Muscle layer of duodenum (tissue), 2 donors: ENCODE measurements around the gene ZFAND3.

ENCODE experiments used
- H3K27ac ChIP-seq: one replicate; pipeline ENCODE4 v1.7.0; 2013; ENCODE audit warnings: mild to moderate bottlenecking, low read length
- H3K27me3 ChIP-seq: one replicate; pipeline ENCODE4 v1.7.0; 2013; ENCODE audit warnings: low read depth, mild to moderate bottlenecking, control low read depth, low read length
- H3K36me3 ChIP-seq, 2 donors: one replicate each; pipeline ENCODE4 v1.7.0; 2013; ENCODE audit warnings: low read length in 2 of 2, control low read depth in 1 of 2, mild to moderate bottlenecking in 1 of 2; ENCODE audit not compliant: insufficient read depth in 2 of 2, control insufficient read depth in 1 of 2
- H3K4me1 ChIP-seq, 2 donors: one replicate each; pipeline ENCODE4 v1.7.0; 2013; ENCODE audit warnings: low read length in 2 of 2, mild to moderate bottlenecking in 2 of 2, control low read depth in 1 of 2, moderate library complexity in 1 of 2; ENCODE audit not compliant: insufficient read depth in 2 of 2, control insufficient read depth in 1 of 2
- H3K4me3 ChIP-seq, 2 donors: one replicate each; pipeline ENCODE4 v1.7.0; 2013; ENCODE audit warnings: low read length in 2 of 2, low read depth in 1 of 2, mild to moderate bottlenecking in 1 of 2
- H3K9me3 ChIP-seq, 2 donors: one replicate each; pipeline ENCODE4 v1.7.0; 2013; ENCODE audit warnings: low read length in 2 of 2, control low read depth in 1 of 2, mild to moderate bottlenecking in 1 of 2; ENCODE audit not compliant: control insufficient read depth in 1 of 2
- donor health status: healthy.

The ZFAND3 gene

DNA sequence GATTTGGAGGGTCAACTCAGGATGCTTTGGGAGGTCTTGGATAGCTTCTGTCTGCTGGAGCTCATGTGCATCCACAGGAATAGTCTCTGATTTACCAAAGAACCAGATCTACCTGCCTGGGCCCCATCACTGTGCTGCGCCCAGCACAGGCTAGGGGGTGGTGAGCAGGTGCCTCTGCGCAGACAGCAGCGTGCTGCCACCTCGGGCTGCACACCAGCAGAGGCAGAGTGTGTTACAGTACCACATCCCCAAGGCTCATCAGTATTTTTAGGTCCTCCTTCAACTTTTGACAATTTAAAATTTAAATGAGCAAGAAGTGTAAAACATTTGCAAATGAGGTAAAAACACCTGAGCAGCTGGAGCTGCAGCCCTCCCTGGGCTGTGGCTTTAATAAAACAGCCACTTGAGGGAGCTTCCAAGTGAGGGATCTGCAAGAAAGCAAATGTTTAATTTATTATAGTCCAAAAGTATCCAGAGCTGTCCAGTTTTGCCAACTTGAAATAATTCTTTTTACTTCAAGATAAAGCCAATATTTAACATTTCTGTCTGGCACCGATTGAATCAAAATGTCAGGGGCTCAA, 324.9 kb downstream of the ZFAND3 start:
- peaks cover 7 to 13% of the 10 kb centered on the region in 2 donors for H3K4me1 ChIP-seq
- no peaks in the 10 kb centered on the region for H3K36me3 ChIP-seq
- no peaks in the 10 kb centered on the region for H3K9me3 ChIP-seq
- H3K27me3 ChIP-seq = no peaks in the 10 kb centered on the region
- H3K27ac ChIP-seq = no peak overlapping the region
- no peak overlapping the region for H3K4me3 ChIP-seq

DNA sequence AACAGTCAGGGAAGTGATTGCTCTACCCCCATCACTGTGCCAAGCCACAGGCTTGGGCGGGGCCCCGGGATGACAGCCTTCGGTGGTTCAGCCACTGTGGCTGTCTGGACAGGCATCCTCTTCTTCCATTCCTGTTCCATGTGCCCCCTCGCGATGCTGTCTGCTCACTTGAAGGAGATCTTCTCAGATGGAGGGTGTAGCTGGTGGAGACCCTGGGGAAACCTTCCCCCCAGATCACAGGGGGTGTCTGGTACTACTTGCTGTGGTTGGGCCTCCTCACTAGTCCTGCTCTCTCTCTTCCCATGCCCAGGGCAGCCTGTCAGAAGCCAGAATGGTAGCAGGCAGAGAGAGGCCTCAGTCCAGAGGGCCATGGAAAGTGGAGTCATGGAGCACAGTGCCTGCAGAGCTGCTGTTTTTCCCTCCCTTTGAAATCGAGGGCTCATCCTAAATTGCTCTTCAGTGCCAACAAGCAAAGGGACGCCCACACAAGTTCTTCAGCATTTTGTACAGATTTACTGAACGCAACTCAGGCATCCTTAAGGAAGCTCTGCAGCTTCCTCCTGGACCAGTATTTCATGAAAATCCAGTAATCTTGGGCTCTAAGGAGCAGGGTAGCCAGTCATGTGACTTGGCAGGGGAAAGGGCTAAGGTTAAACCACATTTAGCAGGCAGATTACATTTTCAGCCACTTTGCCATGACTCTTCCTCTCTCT, 326.6 kb downstream of the ZFAND3 start:
- no peaks in the 10 kb centered on the region for H3K9me3 ChIP-seq
- H3K4me1 ChIP-seq = peaks cover 11 to 17% of the 10 kb centered on the region in 2 donors
- no peak overlapping the region for H3K27ac ChIP-seq
- no peaks in the 10 kb centered on the region for H3K27me3 ChIP-seq
- H3K36me3 ChIP-seq = no peaks in the 10 kb centered on the region
- no peak overlapping the region for H3K4me3 ChIP-seq

DNA sequence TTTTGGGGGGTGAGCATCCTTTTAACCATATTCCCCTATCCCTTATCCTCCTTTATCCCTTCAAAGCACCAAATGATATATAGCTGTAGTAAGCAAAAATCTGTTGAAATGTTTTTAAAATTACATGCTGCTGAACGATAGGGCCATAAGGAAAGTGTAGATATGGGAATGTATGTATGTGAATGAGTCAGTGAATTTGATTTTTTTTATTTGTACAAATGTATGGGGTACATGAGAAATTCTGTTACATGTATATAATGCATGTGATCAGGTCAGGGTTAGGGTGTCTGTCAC, 327.2 kb downstream of the ZFAND3 start:
- no peaks in the 10 kb centered on the region for H3K36me3 ChIP-seq
- H3K4me3 ChIP-seq = no peak overlapping the region
- H3K27me3 ChIP-seq = no peaks in the 10 kb centered on the region
- no peaks in the 10 kb centered on the region for H3K9me3 ChIP-seq
- H3K4me1 ChIP-seq = peaks cover 11 to 17% of the 10 kb centered on the region in 2 donors
- no peak overlapping the region for H3K27ac ChIP-seq

DNA sequence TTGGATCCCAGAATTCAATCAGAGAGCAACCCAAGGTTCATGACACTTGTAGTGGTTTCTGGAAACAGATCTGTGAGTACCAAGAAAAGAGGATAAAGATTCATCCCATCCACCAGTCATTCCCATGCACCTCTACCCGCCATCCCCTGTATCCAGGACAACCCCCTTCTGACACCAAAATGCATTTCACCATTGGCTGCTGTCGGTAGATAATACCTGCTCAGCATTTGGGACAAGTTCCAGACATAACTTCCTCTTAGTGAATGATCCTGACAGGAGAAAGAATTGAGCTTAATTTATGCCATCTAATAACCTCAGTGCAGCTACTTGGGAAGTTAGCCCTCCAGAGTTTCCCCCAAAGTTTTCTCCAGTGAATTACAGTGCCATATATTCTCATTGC, 329.1 kb downstream of the ZFAND3 start:
- peaks cover 11 to 19% of the 10 kb centered on the region in 2 donors for H3K4me1 ChIP-seq
- H3K4me3 ChIP-seq = no peak overlapping the region
- H3K27ac ChIP-seq = no peak overlapping the region
- H3K9me3 ChIP-seq = no peaks in the 10 kb centered on the region
- peaks cover 0 to 9% of the 10 kb centered on the region in 2 donors for H3K36me3 ChIP-seq
- no peaks in the 10 kb centered on the region for H3K27me3 ChIP-seq

DNA sequence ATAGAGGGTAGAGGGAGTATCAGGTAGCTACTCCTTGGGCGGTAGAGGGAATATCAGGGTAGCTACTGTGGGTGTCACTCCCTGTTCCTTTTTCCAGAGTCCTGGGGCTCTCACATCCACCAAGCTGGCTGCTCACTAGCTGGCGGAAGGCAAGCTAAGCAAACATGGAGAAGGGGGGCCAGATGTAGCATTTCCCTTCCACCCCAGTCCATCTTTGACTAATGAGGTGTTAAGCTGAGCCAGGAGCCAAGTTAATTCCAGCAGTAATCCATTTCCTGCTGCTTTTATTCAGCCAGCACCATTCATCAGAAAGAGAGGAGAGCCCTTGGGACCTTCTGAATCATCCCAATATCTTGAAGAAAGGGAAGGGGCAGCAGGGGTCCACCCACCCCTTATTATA, 330.0 kb downstream of the ZFAND3 start:
- Histone ChIP-seq H3K36me3 (peaks cover 0 to 9% of the 10 kb centered on the region in 2 donors), H3K27ac (no peak overlapping the region), H3K4me3 (no peak overlapping the region), H3K9me3 (no peaks in the 10 kb centered on the region), H3K27me3 (no peaks in the 10 kb centered on the region), H3K4me1 (peaks cover 11 to 19% of the 10 kb centered on the region in 2 donors)

DNA sequence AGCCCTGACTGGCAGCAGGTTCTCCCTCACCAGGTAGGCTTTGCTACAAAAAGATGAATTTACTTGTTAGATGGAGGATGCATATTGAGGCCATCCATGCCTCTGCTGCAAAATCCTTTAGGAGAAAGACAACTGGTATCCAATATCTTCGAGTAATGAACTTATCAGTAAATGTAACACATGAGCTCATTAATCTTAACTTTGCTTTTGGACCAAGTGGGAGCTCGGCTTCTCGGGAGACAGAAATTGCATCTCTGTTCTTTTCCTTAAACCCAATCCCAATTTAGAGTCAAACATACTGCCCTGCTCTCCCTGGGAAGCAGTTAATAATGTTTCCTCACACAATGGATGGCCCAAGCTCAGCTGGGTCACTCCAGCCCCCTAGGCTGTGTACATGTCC, 330.5 kb downstream of the ZFAND3 start:
- H3K27me3 ChIP-seq = no peaks in the 10 kb centered on the region
- H3K36me3 ChIP-seq = peaks cover 0 to 9% of the 10 kb centered on the region in 2 donors
- no peak overlapping the region for H3K4me3 ChIP-seq
- no peaks in the 10 kb centered on the region for H3K9me3 ChIP-seq
- no peak overlapping the region for H3K27ac ChIP-seq
- H3K4me1 ChIP-seq = peaks cover 11 to 19% of the 10 kb centered on the region in 2 donors

DNA sequence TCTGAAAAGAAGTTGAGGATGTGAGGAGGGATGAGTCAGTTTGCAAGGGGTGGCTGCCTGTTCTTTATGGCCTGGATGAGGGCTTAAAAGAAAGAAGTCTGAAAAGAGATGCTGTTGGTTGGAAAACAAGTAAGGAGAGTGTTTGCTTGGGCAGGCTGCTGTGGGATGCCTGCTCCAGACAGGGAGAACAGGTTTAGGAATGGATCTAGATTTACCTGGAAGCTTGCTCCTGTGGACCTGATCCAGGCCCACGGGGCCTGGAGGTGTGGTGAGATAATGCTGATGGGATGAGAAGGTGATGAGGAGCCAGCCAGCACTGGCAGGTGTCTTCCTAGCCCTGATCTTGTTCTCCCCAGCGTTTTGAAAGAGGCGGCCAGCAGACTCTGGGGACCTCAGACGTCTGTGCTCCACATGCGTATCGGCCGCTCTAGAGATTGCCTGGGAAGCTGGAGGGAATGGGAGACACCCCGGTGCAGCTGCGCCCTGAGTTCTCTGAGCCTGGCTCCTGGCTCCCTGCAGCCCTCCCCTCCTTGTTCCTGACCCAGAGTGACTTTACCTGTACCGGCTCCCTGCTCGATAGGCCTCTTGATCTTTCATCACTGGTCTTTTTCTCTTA, 331.3 kb downstream of the ZFAND3 start:
- no peak overlapping the region for H3K4me3 ChIP-seq
- no peaks in the 10 kb centered on the region for H3K27me3 ChIP-seq
- H3K9me3 ChIP-seq = no peaks in the 10 kb centered on the region
- H3K27ac ChIP-seq = no peak overlapping the region
- H3K4me1 ChIP-seq = peaks cover 11 to 26% of the 10 kb centered on the region in 2 donors
- peaks cover 0 to 9% of the 10 kb centered on the region in 2 donors for H3K36me3 ChIP-seq

DNA sequence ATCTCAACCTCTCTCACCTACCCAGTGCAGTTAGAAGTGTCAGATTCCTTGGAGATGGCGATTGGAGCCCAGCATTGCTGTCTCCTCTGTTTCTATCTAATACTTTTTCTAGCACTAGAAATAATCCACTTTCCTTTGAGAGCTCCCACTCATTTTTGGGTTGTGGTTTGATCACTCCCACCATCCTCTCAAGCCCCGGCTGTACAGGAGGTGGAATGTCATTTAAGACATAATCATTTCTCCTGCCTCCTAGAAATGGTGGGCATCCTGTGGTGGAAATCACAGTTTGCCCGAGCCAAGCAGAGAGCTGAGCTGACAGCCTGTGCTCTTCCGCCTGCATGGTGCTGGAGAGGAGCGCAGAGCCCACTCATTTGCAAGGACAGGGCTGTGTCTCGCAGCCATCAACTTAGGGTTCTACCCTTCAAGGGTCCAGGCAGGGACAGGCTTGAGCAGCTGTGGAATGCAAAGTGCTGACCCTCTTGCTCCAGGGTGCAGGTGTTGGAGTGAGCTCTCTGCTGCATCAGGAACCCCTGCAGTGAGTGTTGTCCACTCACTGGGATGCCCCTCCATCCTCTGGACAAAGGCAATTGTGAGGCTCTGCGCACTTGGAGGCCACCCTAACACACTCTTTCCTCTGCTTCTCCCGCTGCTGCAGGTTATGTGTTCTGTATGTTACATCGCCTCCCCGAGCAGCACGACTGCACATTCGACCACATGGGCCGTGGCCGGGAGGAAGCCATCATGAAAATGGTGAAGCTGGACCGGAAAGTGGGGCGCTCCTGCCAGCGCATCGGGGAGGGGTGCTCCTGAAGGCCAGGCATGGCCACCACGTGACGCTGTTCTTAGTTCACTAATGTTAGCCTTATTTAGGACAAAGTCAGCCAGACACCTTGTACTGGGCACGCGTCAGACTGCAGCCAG, 332.3 kb downstream of the ZFAND3 start:
- H3K36me3 ChIP-seq = peaks cover 0 to 9% of the 10 kb centered on the region in 2 donors
- peaks cover 11 to 28% of the 10 kb centered on the region in 2 donors for H3K4me1 ChIP-seq
- no peak overlapping the region for H3K4me3 ChIP-seq
- H3K27me3 ChIP-seq = no peaks in the 10 kb centered on the region
- H3K9me3 ChIP-seq = no peaks in the 10 kb centered on the region
- H3K27ac ChIP-seq = no peak overlapping the region

DNA sequence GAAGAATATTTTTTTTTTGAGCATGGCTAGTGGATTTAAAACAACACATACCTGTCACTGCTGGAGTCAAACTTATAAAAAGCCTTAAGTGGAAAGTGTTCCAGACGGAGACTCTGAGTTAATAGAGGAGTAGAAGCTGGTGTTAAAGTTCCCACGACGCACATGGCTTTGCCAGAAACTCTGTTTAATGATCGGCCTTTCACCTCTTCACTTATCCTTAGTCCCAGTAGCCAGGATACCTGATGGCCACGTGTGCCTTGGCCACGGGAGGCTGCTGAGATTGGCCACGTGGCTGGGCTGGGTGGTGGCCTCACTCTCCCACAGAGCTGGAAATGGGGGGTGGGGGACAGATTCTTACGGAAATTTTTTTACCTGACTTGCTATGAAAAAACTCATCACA, 333.1 kb downstream of the ZFAND3 start:
- H3K36me3 ChIP-seq = peaks cover 0 to 12% of the 10 kb centered on the region in 2 donors
- peaks cover 11 to 28% of the 10 kb centered on the region in 2 donors for H3K4me1 ChIP-seq
- H3K9me3 ChIP-seq = no peaks in the 10 kb centered on the region
- H3K27me3 ChIP-seq = no peaks in the 10 kb centered on the region
- no peak overlapping the region for H3K27ac ChIP-seq
- H3K4me3 ChIP-seq = no peak overlapping the region

DNA sequence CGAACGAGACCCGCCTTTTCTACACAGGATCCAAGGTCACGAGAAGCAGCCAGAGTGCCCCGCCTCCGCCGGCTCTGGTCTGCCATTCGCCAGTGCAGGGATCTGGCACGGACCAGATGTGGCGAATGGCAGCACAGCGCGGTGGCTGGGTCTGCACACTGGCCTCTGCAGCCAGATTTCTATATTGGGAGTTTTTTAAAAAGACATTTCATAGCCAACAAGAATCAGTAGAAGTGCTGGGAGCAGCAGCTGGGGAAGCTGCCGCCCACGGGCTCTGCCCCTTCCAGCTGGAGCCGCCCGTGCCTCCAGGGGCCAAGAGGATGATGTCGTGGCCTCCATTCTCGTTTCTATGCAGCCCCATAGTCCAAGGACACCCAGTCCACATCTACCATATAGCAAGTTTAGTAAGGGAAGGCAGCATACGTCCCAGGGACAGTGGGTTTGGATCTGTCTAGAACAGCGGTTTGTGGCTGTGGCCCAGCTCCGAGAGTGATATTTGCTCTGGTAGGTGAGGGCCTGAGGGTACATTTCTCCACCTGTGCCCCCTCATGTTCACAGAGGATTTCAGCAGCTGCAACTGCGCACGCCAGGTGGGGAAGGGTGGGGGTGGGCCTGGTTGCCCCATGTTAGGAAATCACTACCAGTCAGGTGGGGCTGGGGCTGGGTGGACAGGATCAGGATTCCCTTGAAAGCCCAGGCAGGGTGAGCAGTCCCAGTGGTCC, 333.7 kb downstream of the ZFAND3 start:
- Histone ChIP-seq H3K9me3 (no peaks in the 10 kb centered on the region), H3K27ac (no peak overlapping the region), H3K27me3 (no peaks in the 10 kb centered on the region), H3K4me3 (no peak overlapping the region), H3K36me3 (peaks cover 0 to 12% of the 10 kb centered on the region in 2 donors), H3K4me1 (peaks cover 11 to 28% of the 10 kb centered on the region in 2 donors)
